ENCODE measurements around the gene KMT2B.

KMT2B gene

GRCh38 chr19:35727053-35727955, 9.5 kb downstream of the KMT2B start:
- DNase-seq (ENCODE audit: low spot score), result no peak

- no peak for DNase-seq (ENCODE audit: low spot score)
Measured at GRCh38 chr19:35727956-35728706, 10.3 kb downstream of the KMT2B start.

GRCh38 chr19:35729021-35729420, 11.2 kb downstream of the KMT2B start:
- no peak for DNase-seq (ENCODE audit: low spot score)

DNA sequence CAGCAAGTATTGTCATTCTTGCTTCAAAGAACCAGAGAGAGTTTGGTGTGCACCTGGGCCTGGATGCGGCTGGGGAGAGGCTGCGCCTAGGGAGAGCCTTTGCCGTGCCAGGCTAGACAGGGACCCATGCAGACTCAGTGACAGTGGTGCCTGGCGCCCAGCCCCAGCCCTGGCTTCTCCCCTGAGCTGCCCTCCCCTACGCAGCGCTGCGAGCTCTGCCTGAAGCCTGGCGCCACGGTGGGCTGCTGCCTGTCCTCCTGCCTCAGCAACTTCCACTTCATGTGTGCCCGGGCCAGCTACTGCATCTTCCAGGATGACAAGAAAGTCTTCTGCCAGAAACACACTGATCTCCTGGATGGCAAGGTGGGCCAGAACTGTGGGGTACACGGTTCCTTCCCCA, 12.0 kb downstream of the KMT2B start:
- no peak for DNase-seq (ENCODE audit: low spot score)

DNA sequence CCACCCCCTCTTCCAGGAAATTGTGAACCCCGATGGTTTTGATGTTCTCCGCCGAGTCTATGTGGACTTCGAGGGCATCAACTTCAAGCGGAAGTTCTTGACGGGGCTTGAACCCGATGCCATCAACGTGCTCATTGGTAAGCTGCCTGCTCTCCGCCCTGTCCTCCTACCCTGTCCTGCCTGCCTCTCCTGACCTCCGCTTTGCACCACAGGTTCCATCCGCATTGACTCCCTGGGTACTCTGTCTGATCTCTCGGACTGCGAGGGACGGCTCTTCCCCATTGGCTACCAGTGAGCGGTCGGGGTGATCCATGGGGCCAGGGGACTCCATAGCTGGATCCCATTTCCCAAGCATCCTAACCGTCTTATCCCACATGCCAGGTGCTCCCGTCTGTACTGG, 12.5 kb downstream of the KMT2B start:
- no peak for DNase-seq (ENCODE audit: low spot score)

DNA sequence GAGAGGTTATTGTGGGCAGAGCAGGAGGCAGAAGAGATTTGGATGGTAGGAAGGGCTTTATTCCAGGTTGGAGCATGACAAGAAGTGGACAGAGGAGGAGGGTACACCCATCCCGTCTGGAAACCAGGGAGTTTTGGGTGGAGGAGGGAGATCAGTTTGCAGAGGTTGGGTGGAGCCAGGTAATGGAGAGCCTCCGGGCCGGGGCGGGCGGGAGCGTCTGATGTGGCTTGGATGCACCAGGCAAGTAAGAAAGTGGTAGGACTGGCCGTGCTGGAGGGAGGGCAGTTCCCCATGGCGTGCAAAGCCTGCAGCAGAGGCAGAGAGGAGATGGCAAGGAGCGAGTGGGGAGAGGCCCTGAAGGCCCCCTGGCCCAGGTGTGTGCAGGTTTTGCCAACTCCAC, 13.6 kb downstream of the KMT2B start:
- DNase-seq (ENCODE audit: low spot score), result no peak

GRCh38 chr19:35731779-35732405, 14.1 kb downstream of the KMT2B start:
- no peak for DNase-seq (ENCODE audit: low spot score)

GRCh38 chr19:35732540-35733179, 14.9 kb downstream of the KMT2B start:
- no peak for DNase-seq (ENCODE audit: low spot score)

DNA sequence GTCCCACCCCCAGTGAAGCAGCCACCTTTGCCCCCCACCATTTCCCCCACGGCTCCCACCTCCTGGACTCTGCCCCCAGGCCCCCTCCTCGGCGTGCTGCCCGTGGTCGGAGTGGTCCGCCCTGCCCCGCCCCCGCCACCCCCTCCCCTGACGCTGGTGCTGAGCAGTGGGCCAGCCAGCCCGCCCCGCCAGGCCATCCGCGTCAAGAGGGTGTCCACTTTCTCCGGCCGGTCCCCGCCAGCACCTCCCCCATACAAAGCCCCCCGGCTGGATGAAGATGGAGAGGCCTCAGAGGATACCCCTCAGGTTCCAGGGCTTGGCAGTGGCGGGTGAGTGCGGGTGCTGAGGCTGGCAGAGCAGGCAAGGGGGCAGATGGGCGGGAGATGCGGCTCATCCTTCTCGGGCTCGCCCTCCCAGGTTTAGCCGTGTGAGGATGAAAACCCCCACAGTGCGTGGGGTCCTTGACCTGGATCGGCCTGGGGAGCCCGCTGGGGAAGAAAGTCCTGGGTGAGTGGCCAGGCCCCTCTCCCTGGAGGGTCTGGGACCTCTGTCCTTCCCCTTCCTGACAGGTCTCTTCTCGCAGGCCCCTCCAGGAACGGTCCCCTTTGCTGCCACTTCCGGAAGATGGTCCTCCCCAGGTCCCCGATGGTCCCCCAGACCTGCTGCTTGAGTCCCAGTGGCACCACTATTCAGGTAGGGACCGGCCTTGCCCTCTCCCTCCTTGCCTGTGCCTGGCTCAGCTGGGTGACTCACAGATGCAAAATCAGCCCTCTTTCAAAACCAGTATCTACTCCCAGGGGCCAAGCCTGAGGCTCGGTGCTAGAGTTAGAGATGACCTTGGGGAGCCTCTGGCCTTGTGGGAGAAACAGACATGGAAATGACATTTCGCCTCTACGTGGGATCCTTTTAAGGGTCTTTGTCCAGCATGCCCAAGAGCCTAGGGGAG, 15.7 kb downstream of the KMT2B start:
- no peak for DNase-seq (ENCODE audit: low spot score)

GRCh38 chr19:35734273-35734672, 16.5 kb downstream of the KMT2B start:
- DNase-seq (ENCODE audit: low spot score), result no peak

DNA sequence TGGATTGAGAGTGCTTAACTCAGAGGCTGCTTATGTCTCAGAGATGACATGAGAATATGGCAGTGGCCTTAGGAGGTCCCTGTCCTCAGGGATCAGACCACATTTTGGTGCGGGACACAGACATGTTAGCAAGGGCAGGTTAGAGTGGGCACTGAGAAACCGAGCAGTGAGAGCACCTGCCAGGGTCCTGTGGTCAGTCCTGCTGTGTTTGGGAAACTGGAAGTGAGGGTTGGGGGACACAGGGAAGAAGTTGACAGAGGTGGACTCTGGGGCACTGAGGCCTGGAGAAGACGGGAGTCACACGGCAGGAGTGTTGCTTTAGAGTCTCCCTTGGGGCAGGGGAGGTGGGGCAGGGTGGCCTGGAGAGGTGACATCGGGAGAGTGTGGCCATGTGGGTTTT, 17.1 kb downstream of the KMT2B start:
- DNase-seq (ENCODE audit: low spot score), result no peak

- peak; percentile 67 for DNase-seq (ENCODE audit: low spot score)
Measured at GRCh38 chr19:35736913-35737886, 19.4 kb downstream of the KMT2B start.

DNA sequence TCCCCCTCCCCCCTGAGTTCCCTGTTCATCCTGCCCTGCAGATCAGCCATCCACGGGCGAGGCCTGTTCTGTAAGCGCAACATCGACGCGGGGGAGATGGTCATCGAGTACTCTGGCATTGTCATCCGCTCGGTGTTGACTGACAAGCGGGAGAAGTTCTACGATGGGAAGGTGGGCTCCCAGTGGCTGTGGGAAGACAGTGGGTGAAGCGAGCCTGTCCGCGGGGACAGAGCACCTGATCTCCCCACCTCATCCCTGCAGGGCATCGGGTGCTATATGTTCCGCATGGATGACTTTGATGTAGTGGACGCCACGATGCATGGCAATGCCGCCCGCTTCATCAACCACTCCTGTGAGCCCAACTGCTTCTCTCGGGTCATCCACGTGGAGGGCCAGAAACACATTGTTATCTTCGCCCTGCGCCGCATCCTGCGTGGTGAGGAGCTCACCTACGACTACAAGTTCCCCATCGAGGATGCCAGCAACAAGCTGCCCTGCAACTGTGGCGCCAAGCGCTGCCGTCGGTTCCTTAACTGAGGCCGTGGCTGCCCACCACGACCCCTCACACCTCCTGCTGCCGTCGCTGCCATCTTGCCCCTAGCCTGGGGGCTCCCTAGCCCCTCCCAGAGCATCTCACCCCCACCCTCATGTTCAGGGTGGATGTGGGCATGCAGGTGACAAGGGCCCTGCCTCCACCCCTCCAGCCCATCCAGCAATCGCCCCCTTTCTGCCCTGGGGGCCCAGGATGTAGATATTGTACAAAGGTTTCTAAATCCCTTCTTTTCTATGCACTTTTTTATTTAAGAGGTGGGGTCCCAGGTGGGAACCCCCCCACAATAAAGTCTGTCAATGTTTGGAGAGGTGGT, 20.5 kb downstream of the KMT2B start:
- DNase-seq (ENCODE audit: low spot score), result no peak

DNA sequence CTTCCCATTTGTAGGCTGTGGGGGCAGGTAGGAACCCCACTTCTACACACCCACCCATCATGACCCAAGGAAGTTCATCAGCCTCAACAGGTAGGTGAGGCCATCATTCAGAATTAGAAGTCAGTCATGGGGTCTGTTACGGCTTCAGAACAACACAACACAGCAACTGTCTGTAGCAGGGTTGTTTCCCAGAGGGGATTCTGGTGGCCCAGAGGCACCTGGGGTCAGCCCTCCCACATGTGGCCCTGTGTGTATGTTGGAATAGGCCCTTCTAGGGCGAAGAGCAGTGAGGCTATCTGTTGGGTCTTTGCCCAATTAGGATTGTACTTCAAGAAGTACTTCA, 21.1 kb downstream of the KMT2B start:
- no peak for DNase-seq (ENCODE audit: low spot score)

DNA sequence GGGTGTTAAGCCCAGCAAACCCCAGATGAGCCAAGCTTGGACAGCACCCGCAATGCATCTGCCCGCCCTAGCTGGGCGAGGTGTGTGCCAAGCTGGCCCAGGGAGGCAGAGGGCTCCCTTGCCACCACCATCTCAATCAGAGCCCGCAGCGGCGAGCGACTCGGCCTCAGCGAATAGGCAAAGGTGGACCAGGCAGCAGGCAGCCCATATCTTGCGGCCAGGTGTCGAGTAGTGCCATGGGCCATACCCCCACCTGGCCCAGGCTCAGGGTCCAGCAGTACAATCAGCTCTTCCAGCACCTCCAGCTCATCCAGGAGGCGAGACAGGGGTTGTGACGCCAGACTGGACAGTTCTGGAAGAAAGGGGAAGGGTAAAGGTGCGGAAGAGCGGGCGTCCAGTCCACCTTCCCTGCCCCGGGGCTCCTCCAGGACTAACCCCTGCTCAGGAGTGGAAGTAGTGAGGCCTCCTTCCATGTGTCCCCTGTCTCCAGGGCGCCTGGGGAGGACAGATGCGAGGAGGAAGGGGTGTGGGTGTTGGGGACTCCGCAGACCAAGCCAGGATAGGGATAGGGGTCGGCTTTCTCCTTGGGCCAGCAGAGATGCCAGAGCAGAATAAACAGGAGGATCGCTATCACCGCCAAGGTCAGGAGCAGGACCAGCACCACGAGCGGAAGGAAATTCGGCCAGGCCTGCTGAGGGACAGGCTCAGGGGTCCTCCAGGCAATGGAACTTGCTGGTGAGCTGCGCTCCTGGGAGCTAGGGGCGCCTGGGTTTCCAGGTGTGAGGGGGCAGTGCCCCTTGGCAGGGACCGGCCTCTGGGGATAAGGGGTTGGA, 21.7 kb downstream of the KMT2B start:
- DNase-seq (ENCODE audit: low spot score), result no peak

- DNase-seq (ENCODE audit: low spot score), result no peak
Measured at GRCh38 chr19:35740108-35740422, 22.3 kb downstream of the KMT2B start.

GRCh38 chr19:35740423-35741202, 22.8 kb downstream of the KMT2B start:
- DNase-seq (ENCODE audit: low spot score), result peak; percentile 97

- no peak for DNase-seq (ENCODE audit: low spot score)
Measured at GRCh38 chr19:35741203-35741515, 23.4 kb downstream of the KMT2B start.
